GM12878 (cell line): ENCODE measurements around the gene ERC2. TPM values are rescaled to one million over a fixed set of nuclear protein-coding genes. Genes with fewer than 3 reads are reported as not detected.

Source experiments
- BCL11A ChIP-seq: IDR thresholded peaks from 2 replicates; pipeline ENCODE4 v1.6.1; 2011; ENCODE audit warnings: low read depth, low read length
- CHD1 ChIP-seq: IDR thresholded peaks from 2 replicates; pipeline ENCODE4 v1.6.1; 2012; ENCODE audit warnings: low read depth, low read length, improper control_type of control experiment
- CHD4 ChIP-seq: fragments of 200-600 bp; sonication (generic); IDR thresholded peaks from 2 replicates; pipeline ENCODE4 v1.6.1; 2016; ENCODE audit warnings: mild to moderate bottlenecking
- E2F8 ChIP-seq: fragments of 450-650 bp; IDR thresholded peaks from 2 replicates; pipeline ENCODE4 v1.6.1; 2018; ENCODE audit warnings: mild to moderate bottlenecking, low read depth, moderate library complexity; ENCODE audit not compliant: partially characterized antibody
- MEF2B ChIP-seq: fragments of 450-650 bp; IDR thresholded peaks from 2 replicates; pipeline ENCODE4 v1.6.1; 2018; ENCODE audit warnings: mild to moderate bottlenecking, moderate library complexity; ENCODE audit not compliant: partially characterized antibody, poor library complexity, severe bottlenecking
- REST ChIP-seq: IDR thresholded peaks from 2 replicates; pipeline ENCODE4 v1.6.1; 2012; ENCODE audit warnings: mild to moderate bottlenecking, low read depth, low read length
- SREBF1 ChIP-seq: IDR thresholded peaks from 2 replicates; pipeline ENCODE4 v1.6.1; 2012; ENCODE audit warnings: mild to moderate bottlenecking, low read length
- ZNF622 ChIP-seq: fragments of 450-650 bp; IDR thresholded peaks from 2 replicates; pipeline ENCODE4 v1.6.1; 2017; ENCODE audit warnings: mild to moderate bottlenecking, inconsistent platforms
- polyA plus RNA-seq, 11 experiments: library from polyadenylated mRNA; depleted of rRNA in 4 of 11; unstranded in 6 of 11; stranded (reverse) in 5 of 11; fragments of >200 nt; fragmentation: Nextera tagmentation in 4 of 11; fragmentation: Illumina TruSeq in 1 of 11; extraction: Ambion mirVana in 4 of 11; extraction: Trizol in 1 of 11; gene quantifications; 1 replicate in 1 of 11; 2 replicates in 10 of 11; pipeline versions ENCODE4 v1.2.1 to v1.2.3, GENCODE V29; 2011 to 2016; ENCODE audit warnings: inconsistent platforms in 2 of 11, missing spikeins in 2 of 11, low read depth in 1 of 11
- total RNA-seq, 4 experiments: library from RNA; depleted of rRNA in 3 of 4; stranded (reverse); fragments of >200 nt in 3 of 4; fragmentation: Illumina TruSeq in 1 of 4; extraction: Trizol in 1 of 4; gene quantifications; 2 replicates each; pipeline versions ENCODE4 v1.2.1 to v1.2.3, GENCODE V29; 2013 to 2021

The ERC2 gene
- total and polyA plus RNA-seq, 10 of the 15 experiments (the other 5 are each of a cell fraction or from before 2014, with no cell fraction given): 0.06 to 1.4 (median 0.12) TPM; not detected in 3

- TF ChIP-seq REST: no peak
- no peak for TF ChIP-seq MEF2B
- no peak for TF ChIP-seq SREBF1
- no peak for TF ChIP-seq CHD1
- TF ChIP-seq CHD4: no peak
- no peak for TF ChIP-seq BCL11A
- no peak for TF ChIP-seq E2F8
- TF ChIP-seq ZNF622: no peak
Observed at GRCh38 chr3:55698831-55699230, 769.4 kb downstream of the ERC2 start (continued).
